Activated CD4-positive, alpha-beta T cell treated with anti-CD3 and anti-CD28 coated beads, Interleukin-2, amount 50 U/mL, for 24 hours (primary cell): ENCODE results near the gene ZFHX3.

Experiments
- DNase-seq, 2 donors: peaks; one replicate each; pipeline ENCODE4 v3.0.0-alpha.2; 2020; ENCODE audit warnings: low read depth in 1 of 2, low spot score in 1 of 2

The ZFHX3 gene

DNA sequence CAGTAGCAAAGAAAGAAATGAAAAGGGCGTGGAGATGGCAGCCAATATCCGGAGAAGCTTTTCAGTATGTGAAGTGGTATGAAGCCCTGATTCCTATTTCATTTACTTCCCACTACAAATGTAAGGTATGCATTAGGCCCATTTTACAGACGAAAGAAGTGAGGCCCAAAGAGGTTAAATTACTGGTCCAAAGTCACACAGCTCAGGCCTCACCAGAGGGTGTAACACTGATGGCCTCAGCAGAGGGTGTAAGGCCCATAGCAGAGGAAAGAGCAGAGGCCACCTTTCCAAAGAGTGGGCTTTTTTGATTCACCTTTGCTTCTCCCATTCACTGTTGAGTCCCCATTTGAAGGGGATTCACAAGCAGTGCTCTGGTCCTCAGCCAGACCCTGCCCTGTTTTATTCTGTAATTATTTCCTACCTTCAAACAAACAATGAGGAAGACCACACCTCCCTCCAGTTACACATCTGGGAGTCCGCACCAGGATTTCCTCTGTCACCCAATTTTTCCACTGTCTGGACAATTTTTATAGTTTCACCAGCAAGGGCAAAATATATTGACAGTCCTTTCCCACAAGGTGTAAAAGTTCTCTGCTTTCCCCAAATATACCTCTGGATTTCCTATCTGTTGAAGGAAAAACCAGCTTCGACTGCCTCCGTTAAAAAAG is 7.1 kb downstream of the ZFHX3 start:
- no peak for DNase-seq

DNA sequence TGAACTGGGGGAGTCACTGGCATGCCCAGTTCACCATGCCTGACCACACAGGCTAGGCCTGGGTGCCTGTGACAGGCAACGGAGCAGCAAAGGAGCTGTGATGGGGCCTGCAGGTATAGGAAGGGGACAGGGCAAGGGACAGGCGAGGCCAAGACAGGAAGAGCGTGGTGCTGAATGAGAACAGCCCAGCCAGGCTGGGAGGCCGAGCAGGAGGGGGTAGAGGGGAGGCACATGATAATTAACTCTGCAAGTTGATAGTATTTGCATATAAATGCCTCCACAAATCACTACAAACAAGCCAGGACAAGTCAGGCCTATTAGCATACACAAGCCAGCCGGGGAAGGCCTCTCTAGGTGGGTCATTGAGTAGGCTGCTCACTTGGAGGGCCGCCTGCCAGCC is 7.8 kb downstream of the ZFHX3 start:
- no peak for DNase-seq

DNA sequence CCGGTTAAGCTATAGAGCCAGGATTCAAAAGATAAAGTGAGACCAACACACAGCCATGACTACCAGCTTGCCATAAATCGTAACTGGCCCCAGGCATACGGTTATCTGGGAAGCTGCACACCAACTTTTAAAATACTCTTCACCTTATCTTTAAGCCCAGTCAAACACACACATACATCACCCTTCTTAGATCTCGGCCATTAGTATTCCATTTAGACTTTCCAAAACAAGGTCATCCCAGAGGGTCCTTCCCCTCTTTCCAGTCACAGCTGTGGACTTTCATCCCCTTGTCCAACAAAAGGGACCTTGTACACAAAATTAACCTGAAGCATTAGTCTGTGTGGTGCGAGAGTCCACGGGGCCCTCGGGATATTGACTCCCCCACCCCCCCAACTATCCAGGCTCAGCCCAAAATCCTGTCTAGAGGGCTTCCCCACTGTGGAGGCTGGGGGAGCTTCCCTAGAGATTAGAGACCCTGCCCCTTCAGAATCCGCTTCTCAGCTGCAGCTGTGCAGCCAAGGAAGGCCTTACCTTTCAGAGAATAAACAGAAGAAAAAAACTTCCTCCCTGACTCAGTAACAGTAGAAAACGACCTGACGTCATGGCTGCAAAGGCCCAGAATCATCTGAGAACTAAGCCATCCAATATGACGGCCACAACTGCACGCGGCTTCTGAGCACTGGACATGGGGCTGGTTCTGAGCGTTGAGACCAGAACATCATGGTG is 9.9 kb downstream of the ZFHX3 start:
- no peak for DNase-seq

DNA sequence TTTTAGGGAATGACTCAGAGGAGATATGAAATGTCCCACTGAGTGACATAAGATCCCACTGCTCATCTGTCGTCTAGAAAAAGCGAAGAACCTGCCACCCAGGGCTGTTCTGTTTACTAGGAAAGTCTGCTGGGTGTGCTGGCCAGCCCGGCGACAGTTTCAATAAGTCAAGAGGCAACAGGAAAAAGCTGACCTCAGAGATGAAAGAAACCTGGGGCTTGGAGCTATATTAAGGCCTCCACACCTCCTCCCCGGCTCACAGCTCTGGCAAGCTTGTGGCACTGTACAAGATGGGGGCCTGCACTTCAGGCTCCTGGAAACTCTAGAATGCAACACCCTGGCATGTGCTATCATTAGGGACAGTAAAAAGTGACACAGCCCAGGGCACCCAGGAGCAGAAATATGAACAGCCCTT is 10.6 kb downstream of the ZFHX3 start:
- DNase-seq = no peak

DNA sequence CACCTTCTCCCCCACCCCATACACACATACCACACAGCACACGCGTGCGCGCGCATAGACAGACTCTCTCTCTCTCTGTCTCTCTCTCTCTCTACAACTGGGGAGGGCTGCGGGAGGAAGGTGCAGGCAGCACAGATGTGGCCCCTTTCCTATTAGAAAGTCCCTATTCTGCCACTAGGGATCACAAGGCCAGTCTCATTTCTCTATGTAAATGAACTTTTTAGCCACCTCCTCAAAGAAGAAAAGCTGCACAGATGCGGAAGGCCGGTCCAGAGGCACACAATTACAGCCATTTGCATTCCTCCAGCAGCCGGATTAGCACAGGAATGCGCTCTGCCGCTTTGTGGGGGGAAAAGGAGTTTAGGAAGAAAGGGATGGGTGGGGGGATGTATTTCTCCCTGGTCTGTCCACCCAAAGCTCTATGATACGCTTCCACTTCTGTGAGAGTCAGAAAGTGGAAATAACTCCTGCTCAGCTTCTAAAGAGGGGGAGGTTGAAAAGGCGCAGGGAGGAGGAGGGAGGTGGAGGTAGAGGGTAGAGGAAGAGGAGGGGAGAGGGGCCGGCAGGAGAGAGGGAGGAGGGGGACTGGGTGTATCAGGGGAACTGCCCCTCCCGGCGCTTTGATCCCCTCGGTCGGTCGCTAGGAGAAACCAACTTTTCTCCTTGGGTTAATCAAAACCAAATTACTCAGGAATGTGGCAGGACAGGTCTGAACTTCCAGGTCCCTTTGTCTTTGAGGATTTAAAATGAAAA is 11.7 kb downstream of the ZFHX3 start:
- DNase-seq = no peak

DNA sequence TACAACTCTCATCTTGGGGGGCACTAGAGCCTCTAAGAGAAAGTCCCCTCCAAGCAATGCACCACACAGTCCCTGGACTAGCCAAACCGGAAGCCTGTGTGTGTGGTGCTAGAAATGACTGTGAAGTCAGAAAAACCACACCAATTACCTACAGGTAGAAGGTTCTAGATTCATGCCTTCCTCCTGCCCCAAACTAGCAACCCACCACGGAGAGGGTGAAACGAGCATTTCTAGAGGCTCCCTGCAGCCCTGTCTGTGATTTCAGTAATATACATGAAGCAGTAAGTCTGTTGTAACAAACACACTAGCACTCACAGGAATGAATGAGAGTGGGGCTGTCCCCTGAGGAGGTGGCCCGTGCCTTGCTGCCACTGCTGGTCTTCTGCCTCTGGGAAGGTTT is 13.6 kb downstream of the ZFHX3 start:
- no peak for DNase-seq

DNA sequence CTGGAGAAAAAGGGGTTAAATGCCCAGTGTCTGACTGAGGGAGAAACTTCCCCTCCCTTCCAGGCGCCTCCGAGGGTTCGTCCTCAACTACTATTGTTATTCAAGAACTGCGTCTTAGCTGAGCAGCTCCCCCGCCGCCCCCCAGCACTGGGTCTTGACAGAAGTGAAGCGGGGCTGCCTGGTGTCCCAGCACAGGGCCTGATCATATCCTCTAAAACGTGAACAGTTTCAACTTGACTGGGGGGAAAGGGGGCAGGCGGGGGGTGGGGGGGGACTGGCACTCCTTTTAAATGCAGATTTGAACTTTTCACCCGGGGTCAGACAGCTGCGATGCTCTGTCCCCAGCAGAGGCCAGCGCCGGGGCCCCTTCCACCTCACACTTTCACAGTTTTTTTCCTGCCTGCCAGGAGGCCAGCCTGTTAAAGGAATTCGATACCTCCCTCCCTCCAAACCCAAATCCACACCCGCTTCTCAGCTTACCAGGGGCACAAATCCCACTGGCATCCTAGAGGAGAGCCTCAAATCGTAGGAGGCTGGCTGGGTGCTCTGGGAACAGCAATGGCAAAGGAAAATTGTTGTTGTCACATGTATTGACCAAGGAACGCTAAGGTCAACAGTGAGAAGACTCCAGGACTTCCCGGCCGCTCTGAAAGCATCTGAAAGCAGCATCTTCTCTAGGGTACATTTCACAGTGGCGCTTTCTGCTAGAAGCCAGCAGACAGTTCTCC is 14.5 kb downstream of the ZFHX3 start:
- DNase-seq = no peak

DNA sequence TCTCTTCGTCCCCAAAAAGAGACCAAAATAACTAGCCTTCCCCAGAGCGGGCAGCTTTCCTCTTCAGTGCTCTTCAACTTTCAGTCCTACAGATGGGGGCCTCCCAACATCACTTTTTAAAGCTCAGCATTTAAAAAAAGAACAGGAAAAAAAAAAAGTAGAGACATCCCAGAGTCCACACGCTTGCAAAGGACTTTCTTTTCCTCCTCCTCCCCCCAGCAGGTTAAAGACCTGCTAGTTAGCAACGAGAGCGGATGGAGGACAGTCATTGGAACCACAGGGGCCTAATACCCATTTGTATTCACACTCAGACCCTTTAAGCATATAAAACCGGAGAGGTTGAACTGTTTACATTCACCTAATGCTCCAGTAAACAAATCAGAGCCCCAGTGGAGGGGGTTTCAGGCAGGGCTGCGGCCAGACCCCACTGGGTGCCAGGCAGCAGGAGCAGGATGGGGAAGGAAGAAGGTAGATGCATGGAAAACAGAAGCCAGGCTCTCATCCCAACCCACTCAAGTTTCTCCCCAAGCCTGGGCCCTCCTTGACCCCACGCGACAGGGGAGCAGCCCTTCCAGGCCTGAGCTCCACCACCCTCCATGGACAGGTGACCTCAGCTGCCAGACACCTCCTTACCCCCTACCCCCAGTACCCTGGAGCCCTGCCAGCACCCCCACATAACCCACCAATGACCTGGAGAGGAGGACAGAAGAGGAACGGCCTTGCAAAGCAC is 15.2 kb downstream of the ZFHX3 start:
- DNase-seq = no peak

DNA sequence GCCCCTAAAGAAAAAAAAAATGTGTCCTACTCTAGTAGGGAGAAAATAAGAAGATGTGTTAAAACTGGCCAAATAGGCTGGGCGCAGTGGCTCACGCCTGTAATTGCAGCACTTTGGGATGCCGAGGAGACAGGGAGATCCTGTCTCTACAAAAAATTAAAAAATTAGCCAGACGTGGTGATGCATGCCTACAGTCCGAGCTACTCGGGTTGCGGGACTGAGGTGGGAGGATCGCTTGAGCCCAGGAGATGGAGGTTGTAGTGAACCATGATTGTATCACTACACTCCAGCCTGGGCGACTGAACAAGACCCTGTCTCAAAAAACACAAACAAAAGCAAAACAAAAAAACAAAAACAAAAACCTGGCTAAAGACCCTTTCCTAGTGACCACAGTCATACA is 15.9 kb downstream of the ZFHX3 start:
- DNase-seq = no peak

DNA sequence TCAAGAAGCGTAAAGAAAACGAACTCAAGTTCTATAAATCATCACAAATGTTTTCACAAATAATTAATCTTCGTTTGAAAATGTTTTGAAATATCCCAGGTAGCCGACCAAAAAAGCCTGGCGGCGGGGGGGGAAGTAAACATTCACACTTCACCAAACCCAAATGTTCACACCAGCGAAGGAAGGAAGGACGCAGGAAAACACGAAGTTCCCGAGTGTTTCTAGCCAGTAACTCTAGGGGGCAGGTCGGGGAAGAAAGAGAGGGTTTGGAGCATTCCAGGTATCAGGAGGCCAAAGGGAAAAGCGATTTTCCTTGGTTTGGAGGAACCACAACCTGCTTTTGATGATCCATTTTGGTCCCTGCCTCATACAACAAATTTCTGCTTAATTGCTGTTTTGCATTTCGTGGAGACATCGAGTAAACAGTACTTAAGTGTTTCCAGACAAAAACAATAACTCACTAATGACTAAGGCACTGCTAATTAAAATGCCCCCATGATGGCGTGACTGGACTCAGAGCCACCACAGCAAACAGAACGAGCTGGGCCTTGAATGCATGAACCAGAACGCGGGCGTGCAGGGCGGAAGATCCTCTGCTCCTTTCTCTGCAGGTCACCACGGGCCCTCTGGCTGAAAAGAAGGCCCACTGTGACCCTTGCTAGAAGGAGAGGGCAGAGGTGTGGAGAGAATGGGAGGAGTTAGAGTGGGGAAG is 16.6 kb downstream of the ZFHX3 start:
- DNase-seq = no peak

DNA sequence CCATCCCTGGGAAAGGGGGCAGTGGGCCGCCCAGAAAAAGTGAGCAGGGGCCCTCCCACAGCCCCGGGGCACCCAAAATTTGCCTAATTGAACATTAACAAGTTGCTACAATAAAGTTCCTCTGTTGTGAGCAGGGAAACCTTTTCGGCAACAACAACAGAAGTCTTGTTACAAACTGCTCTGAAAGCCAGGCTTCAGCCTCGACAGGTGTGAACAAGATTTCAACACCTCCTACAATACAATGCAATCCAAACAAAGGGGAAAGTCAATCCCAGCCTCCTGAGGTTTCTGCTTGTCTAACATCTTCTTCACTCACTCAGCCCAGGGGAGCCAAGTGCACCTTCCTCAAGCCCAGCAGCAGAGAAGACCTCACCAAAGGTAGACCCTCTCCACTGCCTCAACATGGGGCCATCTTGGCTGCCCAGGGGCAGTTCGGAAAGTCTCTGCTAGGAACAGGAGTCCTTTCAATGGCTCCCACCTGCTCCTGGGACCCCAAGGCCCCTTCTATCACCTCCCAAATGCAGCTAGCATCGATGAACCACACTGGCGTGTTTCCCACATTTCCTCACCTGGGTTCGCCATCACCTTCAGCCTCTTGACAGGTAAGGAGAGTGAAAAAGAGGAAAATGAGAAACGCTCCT is 19.1 kb downstream of the ZFHX3 start:
- DNase-seq = no peak

DNA sequence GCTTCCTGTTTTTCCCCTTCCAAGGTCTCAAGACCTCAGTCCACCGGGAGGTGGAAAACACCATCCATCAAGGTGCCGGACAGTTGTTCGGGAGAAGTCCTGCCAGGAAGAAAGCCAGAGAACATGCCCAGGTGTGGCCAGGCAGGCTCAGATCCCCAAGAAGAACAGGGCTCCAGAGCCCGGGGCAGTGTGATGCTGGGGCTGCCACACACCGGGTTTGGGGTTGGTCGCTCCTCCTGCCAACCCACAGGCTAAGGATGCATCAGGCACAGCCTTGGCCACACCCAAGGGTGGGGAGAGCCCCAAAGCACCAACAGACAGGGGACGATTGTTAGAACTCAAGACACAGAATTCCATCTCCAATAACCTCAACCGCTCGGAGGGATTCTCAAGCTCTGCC is 19.7 kb downstream of the ZFHX3 start:
- DNase-seq = no peak

DNA sequence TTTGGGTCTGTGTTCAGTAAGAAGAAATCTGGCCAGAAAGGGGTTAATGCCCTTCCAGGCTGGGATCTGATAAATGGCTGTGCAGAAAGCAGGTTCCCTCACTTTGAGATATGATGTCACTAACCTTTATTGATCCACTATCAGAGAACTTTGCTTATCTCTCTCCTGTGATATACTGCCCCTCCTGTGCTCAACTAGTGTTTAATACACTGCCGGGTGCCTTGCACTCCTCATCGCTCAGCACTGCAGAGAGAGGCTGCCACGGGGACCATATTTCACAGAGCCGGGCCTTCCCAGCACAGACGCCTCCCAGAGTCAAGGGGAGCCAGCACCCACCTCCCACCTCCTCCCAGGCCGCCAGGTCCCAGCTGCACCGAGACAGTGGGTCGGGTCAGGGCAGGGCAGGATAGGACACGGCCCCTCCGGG is 20.2 kb downstream of the ZFHX3 start:
- DNase-seq = no peak

DNA sequence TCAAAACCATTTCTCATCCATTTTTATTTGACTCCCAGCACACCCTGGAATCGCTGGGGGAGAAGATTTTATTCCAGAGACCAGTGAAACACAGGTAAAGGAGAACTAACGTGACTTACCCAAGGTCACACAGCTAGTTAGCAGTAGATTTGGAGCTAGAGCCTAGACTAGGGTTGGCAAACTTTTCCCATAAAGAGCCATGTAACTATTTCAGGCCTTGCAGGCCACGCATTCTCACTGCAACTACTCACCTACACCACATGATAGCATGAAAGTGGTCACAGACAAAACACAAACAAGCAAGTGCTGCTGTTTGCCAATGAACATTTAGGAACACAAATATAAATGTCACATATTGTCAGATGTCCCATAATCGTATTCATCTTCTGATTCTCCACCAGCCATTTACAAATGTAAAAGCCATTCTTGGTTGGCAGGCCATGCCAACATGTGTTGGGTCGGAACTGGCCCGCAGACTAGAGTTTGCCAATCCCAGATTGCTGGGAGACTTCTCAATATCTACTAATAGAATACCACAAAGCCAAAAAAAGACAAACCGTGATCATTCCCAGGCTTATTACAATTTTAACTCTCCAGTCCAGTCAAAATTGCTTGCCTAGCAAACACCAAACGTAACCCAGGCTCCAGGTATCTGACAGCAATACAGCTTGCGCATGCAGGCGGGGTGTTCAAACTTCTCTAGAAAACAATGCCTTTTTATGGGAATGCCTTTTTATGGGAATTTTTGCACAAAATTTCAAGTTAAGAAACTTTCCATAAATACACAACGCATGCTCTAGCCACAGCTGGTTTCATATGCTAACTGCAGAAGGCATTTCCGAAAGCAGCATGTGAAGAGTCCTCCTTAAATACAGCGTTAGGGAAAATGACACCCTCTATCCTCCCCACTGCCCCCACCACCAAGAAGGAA is 20.9 kb downstream of the ZFHX3 start:
- no peak for DNase-seq

DNA sequence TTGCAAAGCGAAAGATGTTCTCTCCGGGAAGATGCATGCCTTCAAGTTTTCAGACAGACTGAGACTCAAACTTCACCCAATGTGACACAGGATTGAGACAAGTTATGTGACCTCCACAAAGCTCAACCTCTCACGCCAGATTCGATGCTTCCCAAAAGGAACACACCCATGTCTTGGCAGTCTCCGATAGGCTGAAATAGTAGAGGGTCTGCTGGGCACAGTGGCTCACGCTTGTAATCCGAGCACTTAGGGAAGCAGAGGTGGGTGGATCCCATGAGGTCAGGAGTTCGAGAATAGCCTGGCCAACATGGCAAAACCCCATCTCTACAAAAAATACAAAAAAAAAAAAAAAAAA is 22.1 kb downstream of the ZFHX3 start:
- no peak for DNase-seq

DNA sequence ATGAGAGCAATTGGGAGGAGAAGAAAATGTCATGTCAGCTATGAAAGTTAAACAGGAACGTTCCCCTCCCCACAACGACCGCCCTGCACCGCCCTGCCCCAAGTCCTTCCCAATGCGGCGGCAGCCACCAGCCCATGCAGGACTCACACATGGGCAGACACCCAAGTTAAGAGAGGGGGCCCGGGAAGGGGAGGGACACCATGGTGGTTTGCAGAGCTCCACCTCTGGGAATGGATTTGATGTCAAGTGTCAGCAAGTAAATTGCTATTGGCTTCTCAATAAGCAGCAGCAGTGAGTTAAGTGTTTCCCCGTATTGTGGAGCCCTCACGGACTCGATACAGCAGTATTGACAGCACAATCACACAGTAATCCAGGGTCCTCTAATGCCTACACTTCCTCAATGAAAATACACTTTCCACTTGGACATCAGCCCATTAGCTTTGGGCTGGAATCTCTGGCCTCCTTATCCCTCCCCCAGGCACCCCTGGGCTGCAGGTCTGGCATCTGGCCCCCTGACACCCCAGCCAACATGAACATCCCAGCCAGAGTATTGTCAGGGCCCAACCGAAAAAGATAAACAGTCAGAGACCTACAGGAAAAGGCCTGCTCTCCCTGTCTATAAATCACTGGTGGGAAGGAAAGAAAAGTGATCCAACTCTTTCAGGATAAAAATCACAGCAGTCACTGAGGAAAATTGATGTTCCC is 22.6 kb downstream of the ZFHX3 start:
- no peak for DNase-seq

DNA sequence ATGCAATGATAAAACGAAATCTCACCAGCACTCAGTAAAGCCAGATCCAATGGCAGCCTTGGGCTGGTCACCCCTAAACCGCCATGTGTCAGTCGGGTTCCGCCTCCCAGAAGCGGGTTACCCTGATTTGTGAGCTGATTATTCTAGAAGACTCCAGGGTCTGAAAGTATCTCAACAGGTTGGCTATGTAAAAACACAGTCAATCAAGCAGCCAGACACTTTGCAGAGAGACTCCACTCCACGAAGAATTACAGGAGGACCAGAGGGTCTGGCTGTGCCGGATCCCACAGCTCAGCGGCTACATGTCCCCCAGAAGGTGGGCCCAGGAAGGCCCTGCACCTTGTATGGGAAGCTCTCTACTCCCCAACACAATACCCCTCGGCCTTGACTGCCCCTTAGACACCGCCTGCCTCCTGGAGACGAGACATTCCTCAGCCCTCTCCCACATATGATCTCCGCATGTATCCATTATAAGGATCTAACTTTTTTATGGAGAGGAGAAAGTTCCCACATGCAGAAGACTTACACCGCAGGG is 23.3 kb downstream of the ZFHX3 start:
- no peak for DNase-seq
